Measurements from ENCODE around the gene DIP2A.
"Not testable (repeated sequence)": the region's sequence is repeated elsewhere in the genome, so short reads cannot be mapped to it uniquely, and the experiment has no call there.

DIP2A gene

GRCh38 chr21:46441331-46441730 lies 17.4 kb upstream of the DIP2A start:
- DNase-seq (ENCODE audit: low read depth), result no peak
- H3K4me3 ChIP-seq (ENCODE audit: low read depth, low read length), result no peak overlapping the region

- DNase-seq (ENCODE audit: low read depth), result no peak
- H3K4me3 ChIP-seq (ENCODE audit: low read depth, low read length), result no peak overlapping the region
These were observed 16.7 kb upstream of the DIP2A start for GRCh38 chr21:46441961-46442498.

GRCh38 chr21:46442938-46443337 lies 15.8 kb upstream of the DIP2A start:
- H3K4me3 ChIP-seq (ENCODE audit: low read depth, low read length), result no peak overlapping the region
- DNase-seq (ENCODE audit: low read depth), result no peak

- H3K4me3 ChIP-seq (ENCODE audit: low read depth, low read length), result no peak overlapping the region
These were observed 14.8 kb upstream of the DIP2A start for GRCh38 chr21:46443910-46444309.

GRCh38 chr21:46448108-46448507 lies 10.6 kb upstream of the DIP2A start:
- no peak overlapping the region for H3K4me3 ChIP-seq (ENCODE audit: low read depth, low read length)
- DNase-seq (ENCODE audit: low read depth), result no peak

More at GRCh38 chr21:46443910-46444309, 14.8 kb upstream of the DIP2A start:
- DNase-seq (ENCODE audit: low read depth), result no peak

- H3K4me3 ChIP-seq (ENCODE audit: low read depth, low read length); DNase-seq (ENCODE audit: low read depth): not testable (repeated sequence)
These were observed 9.8 kb upstream of the DIP2A start for GRCh38 chr21:46448855-46449254.

GRCh38 chr21:46452710-46453109 lies 6.0 kb upstream of the DIP2A start:
- H3K4me3 ChIP-seq (ENCODE audit: low read depth, low read length), result no peak overlapping the region
- no peak for DNase-seq (ENCODE audit: low read depth)

GRCh38 chr21:46454142-46454541 lies 4.5 kb upstream of the DIP2A start:
- no peak for DNase-seq (ENCODE audit: low read depth)

GRCh38 chr21:46454634-46455390 lies 3.9 kb upstream of the DIP2A start:
- no peak for DNase-seq (ENCODE audit: low read depth)
- no peak overlapping the region for H3K4me3 ChIP-seq (ENCODE audit: low read depth, low read length)

More at GRCh38 chr21:46454142-46454541, 4.5 kb upstream of the DIP2A start:
- H3K4me3 ChIP-seq (ENCODE audit: low read depth, low read length), result no peak overlapping the region

- DNase-seq (ENCODE audit: low read depth), result peak; percentile 23
- H3K4me3 ChIP-seq (ENCODE audit: low read depth, low read length), result no peak overlapping the region
These were observed 2.9 kb upstream of the DIP2A start for GRCh38 chr21:46455575-46456385.

GRCh38 chr21:46456750-46457149 lies 1.9 kb upstream of the DIP2A start:
- H3K4me3 ChIP-seq (ENCODE audit: low read depth, low read length), result no peak overlapping the region
- DNase-seq (ENCODE audit: low read depth), result no peak

- peak; percentile 8 for DNase-seq (ENCODE audit: low read depth)
- peak overlapping the region; percentile 95 for H3K4me3 ChIP-seq (ENCODE audit: low read depth, low read length)
These were observed 833 bp upstream of the DIP2A start for GRCh38 chr21:46457801-46458314.

GRCh38 chr21:46459024-46459355 lies 299 bp downstream of the DIP2A start:
- no peak for DNase-seq (ENCODE audit: low read depth)
- H3K4me3 ChIP-seq (ENCODE audit: low read depth, low read length), result peak overlapping the region; percentile 87

- H3K4me3 ChIP-seq (ENCODE audit: low read depth, low read length), result peak overlapping the region; percentile 87
- DNase-seq (ENCODE audit: low read depth), result no peak
These were observed 843 bp downstream of the DIP2A start for GRCh38 chr21:46459356-46460112.

- DNase-seq (ENCODE audit: low read depth), result no peak
- H3K4me3 ChIP-seq (ENCODE audit: low read depth, low read length), result no peak overlapping the region
These were observed 3.2 kb downstream of the DIP2A start for GRCh38 chr21:46461909-46462308.

GRCh38 chr21:46465153-46465552 lies 6.5 kb downstream of the DIP2A start:
- not testable (repeated sequence) for DNase-seq (ENCODE audit: low read depth); H3K4me3 ChIP-seq (ENCODE audit: low read depth, low read length)

GRCh38 chr21:46465651-46466050 lies 7.0 kb downstream of the DIP2A start:
- no peak for DNase-seq (ENCODE audit: low read depth)
- no peak overlapping the region for H3K4me3 ChIP-seq (ENCODE audit: low read depth, low read length)

- H3K4me3 ChIP-seq (ENCODE audit: low read depth, low read length), result no peak overlapping the region
- DNase-seq (ENCODE audit: low read depth), result no peak
These were observed 9.6 kb downstream of the DIP2A start for GRCh38 chr21:46468108-46468774.

- H3K4me3 ChIP-seq (ENCODE audit: low read depth, low read length), result no peak overlapping the region
- no peak for DNase-seq (ENCODE audit: low read depth)
These were observed 10.6 kb downstream of the DIP2A start for GRCh38 chr21:46469275-46469674.
